HepG2 (cell line): Measurements from ENCODE around the gene C2orf78. TPM values are rescaled to one million over a fixed set of nuclear protein-coding genes. Genes with fewer than 3 reads are reported as not detected.
A peak's percentile ranks its signal among the peaks of the same experiment; 100 is the strongest.

Source experiments
- ATAC-seq: fragments of 200-7000 bp; cut with Tn5 transposase; 3 replicates; pipeline ENCODE4 v1.9.1; 2020; ENCODE audit warnings: mild to moderate bottlenecking, moderate library complexity
- BruUV-seq: library from RNA; stranded (reverse); fragments of 400-500 nt; replicated peaks from 2 replicates; lab custom pipeline; 2021; lab: Mats Ljungman, UMichigan
- CTCF ChIA-PET: fragments of 300-600 bp; formaldehyde crosslinking; extraction: SDS; loops from one replicate; lab custom pipeline; 2021; ENCODE audit warnings: low total read pairs, inconsistent platforms, low intra/inter-chr PET ratio; lab: Yijun Ruan, JAX
- POLR2A ChIA-PET: fragments of 350-600 bp; sonication (Branson Sonifier 250); formaldehyde crosslinking; loops from one replicate; lab custom pipeline; 2020; ENCODE audit warnings: antibody characterized with exemption, inconsistent platforms; lab: Yijun Ruan, JAX
- DNase-seq: peaks from one replicate; pipeline ENCODE4 v3.0.0-alpha.2; 2015; ENCODE audit warnings: low spot score
- FAIRE-seq: peaks from 3 replicates; lab custom pipeline; 2011; peaks lifted over from hg19 to GRCh38; lab: Jason Lieb, UNC
- H2AFZ ChIP-seq: one replicate; pipeline ENCODE4 v1.6.1; 2011; ENCODE audit warnings: low read length, inconsistent platforms
- H3K27ac ChIP-seq: fragments of 300-600 bp; 3 replicates; pipeline ENCODE4 v1.8.0; 2011; ENCODE audit warnings: mixed run types, mild to moderate bottlenecking, mixed read lengths, low read length, inconsistent platforms; ENCODE audit not compliant: insufficient read depth; ENCODE audit errors: extremely low read length
- H3K27me3 ChIP-seq, 2 experiments: fragments of 200-600 bp in 1 of 2; 2 replicates in 1 of 2; 3 replicates in 1 of 2; pipeline versions ENCODE4 v1.6.0 to v1.8.0; 2011; ENCODE audit warnings: low read length in 2 of 2, mild to moderate bottlenecking in 2 of 2, moderate library complexity in 2 of 2, inconsistent platforms in 1 of 2; ENCODE audit not compliant: insufficient read depth in 2 of 2, control insufficient read depth in 1 of 2
- H3K36me3 ChIP-seq, 2 experiments: fragments of 200-600 bp in 1 of 2; replicated peaks in 1 of 2; 2 replicates in 1 of 2; 3 replicates in 1 of 2; pipeline versions ENCODE4 v1.5.1 to v1.8.0; 2011; ENCODE audit warnings: low read length in 2 of 2, inconsistent platforms in 1 of 2; ENCODE audit not compliant: insufficient read depth in 2 of 2, control insufficient read depth in 1 of 2
- H3K4me1 ChIP-seq: 2 replicates; pipeline ENCODE4 v1.5.1; 2012; ENCODE audit warnings: low read length, inconsistent platforms; ENCODE audit not compliant: insufficient read depth
- H3K4me2 ChIP-seq: 2 replicates; pipeline ENCODE4 v1.6.0; 2011; ENCODE audit warnings: low read depth, low read length, inconsistent platforms
- H3K4me3 ChIP-seq, 3 experiments: fragments of 200-600 bp in 1 of 3; sonication (generic), shearing (Covaris generic) in 1 of 3; replicated peaks in 1 of 3; 2 replicates each; pipeline ENCODE4 v1.5.1; 2011 to 2016; ENCODE audit warnings: low read length in 3 of 3, inconsistent platforms in 2 of 3, low read depth in 2 of 3, mild to moderate bottlenecking in 2 of 3, control low read depth in 1 of 3, mixed read lengths in 1 of 3; ENCODE audit not compliant: insufficient read depth in 1 of 3
- H3K79me2 ChIP-seq: one replicate; pipeline ENCODE4 v1.6.1; 2011; ENCODE audit warnings: low read length, inconsistent platforms; ENCODE audit not compliant: insufficient read depth
- H3K9ac ChIP-seq: 2 replicates; pipeline ENCODE4 v1.6.0; 2011; ENCODE audit warnings: mild to moderate bottlenecking, low read depth, low read length, inconsistent platforms; ENCODE audit not compliant: insufficient read depth
- H3K9me3 ChIP-seq: 2 replicates; pipeline ENCODE4 v1.5.1; 2012; ENCODE audit warnings: mild to moderate bottlenecking, low read length
- H4K20me1 ChIP-seq: 2 replicates; pipeline ENCODE4 v1.6.0; 2011; ENCODE audit warnings: inconsistent platforms, mild to moderate bottlenecking, low read length, moderate library complexity; ENCODE audit not compliant: insufficient read depth
- CCAR2 ChIP-seq: fragments of 200-400 bp; formaldehyde crosslinking; optimal IDR thresholded peaks from 2 replicates; pipeline ENCODE3; 2018; ENCODE audit warnings: low read depth, mild to moderate bottlenecking, low read length, moderate library complexity
- CHD4 ChIP-seq: fragments of 200-600 bp; sonication (generic); IDR thresholded peaks from 2 replicates; pipeline ENCODE4 v1.7.0; 2017; ENCODE audit warnings: mild to moderate bottlenecking, low read length, borderline replicate concordance
- MLLT10 ChIP-seq: sonication (generic); formaldehyde crosslinking; IDR thresholded peaks from 2 replicates; pipeline ENCODE4 v1.4.0; 2020; ENCODE audit warnings: missing genetic modification reagents
- ZNF101 ChIP-seq: sonication (generic); formaldehyde crosslinking; IDR thresholded peaks from 2 replicates; pipeline ENCODE4 v1.4.0; 2020; ENCODE audit warnings: mild to moderate bottlenecking, low read depth, missing genetic modification reagents, borderline replicate concordance
- ZNF343 ChIP-seq: sonication (generic); formaldehyde crosslinking; IDR thresholded peaks from 2 replicates; pipeline ENCODE4 v1.4.0; 2020; ENCODE audit warnings: mild to moderate bottlenecking, missing genetic modification reagents
- ZNF44 ChIP-seq: sonication (generic); formaldehyde crosslinking; IDR thresholded peaks from 2 replicates; pipeline ENCODE4 v1.5.1; 2020; ENCODE audit warnings: mild to moderate bottlenecking, missing genetic modification reagents
- ZNF598 ChIP-seq: sonication (generic); formaldehyde crosslinking; IDR thresholded peaks from 2 replicates; pipeline ENCODE4 v1.5.1; 2020; ENCODE audit warnings: mild to moderate bottlenecking, missing genetic modification reagents, borderline replicate concordance
- ZNF790 ChIP-seq: sonication (generic); formaldehyde crosslinking; IDR thresholded peaks from 2 replicates; pipeline ENCODE4 v1.8.0; 2022; ENCODE audit warnings: missing genetic modification reagents, mild to moderate bottlenecking, borderline replicate concordance
- ZSCAN21 ChIP-seq: sonication (generic); formaldehyde crosslinking; IDR thresholded peaks from 2 replicates; pipeline ENCODE4 v1.8.0; 2022; ENCODE audit warnings: mild to moderate bottlenecking, missing genetic modification reagents, moderate library complexity, borderline replicate concordance
- in situ Hi-C: cut with HindIII; loops from 2 replicates; pipeline ENCODE4 v1.10.0; 2017; ENCODE audit warnings: low pct_unique_long_range_greater_than_20kb; ENCODE audit not compliant: extremely low pct_ligation_motif_present
- intact Hi-C: fragments of 100-400 bp; cut with micrococcal nuclease; formaldehyde crosslinking; loops from one replicate; pipeline ENCODE4 v1.10.0; 2022; ENCODE audit not compliant: unreplicated experiment
- polyA plus RNA-seq, 8 experiments: library from polyadenylated mRNA; depleted of rRNA in 3 of 8; stranded (reverse) in 7 of 8; unstranded in 1 of 8; fragments of >200 nt; fragmentation: Illumina TruSeq in 4 of 8; extraction: Trizol in 4 of 8; gene quantifications; 2 replicates each; pipeline versions ENCODE4 v1.2.1 to v1.2.3, GENCODE V29; 2011 to 2016; ENCODE audit warnings: low read depth in 4 of 8, missing spikeins in 1 of 8, mixed read lengths in 1 of 8; ENCODE audit not compliant: insufficient read depth in 1 of 8
- total RNA-seq, 5 experiments: library from RNA; depleted of rRNA; stranded (reverse); fragments of >200 nt; fragmentation: Illumina TruSeq; extraction: Trizol; gene quantifications; 2 replicates each; pipeline ENCODE4 v1.2.3, GENCODE V29; 2016; ENCODE audit warnings: low read depth in 1 of 5
- TF ChIP-seq, protein P1 (sequence below): sonication (generic); formaldehyde crosslinking; IDR thresholded peaks from 2 replicates; pipeline ENCODE4 v1.8.0; 2022; ENCODE audit warnings: mild to moderate bottlenecking, missing genetic modification reagents; ENCODE audit not compliant: insufficient replicate concordance

C2orf78 gene
- total and polyA plus RNA-seq, 2 of the 13 experiments (the other 11 are each of a cell fraction or from before 2014, with no cell fraction given), result not detected

DNA sequence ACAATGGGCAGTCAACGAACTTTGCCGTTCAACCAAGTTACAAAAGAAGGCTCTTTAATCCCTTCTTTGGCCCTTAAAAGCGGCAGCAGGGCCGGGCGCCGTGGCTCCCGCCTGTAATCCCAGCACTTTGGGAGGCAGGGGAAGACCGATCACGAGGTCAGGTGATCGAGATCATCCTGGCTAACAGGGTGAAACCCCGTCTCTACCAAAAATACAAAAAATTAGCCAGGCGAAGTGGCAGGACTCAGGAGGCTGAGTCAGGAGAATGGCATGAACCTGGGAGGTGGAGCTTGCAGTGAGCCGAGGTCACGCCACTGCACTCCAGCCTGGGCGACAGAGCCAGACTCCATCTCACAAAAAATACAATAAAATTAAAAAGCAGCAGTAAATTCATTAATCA lies 581 bp upstream of the C2orf78 start (continued):
- 0 out of 2 replicates have a peak, but pooled peaks have one; percentile 51 for TF ChIP-seq ZNF44
- TF ChIP-seq, all 625 proteins: peak for 47; not testable (repeated sequence) for 578

GRCh38 chr2:73811878-73812277 lies 27.9 kb downstream of the C2orf78 start:
- peaks cover 10% of the 10 kb centered on the region; the same call in 1 of the 2 replicates for H3K4me1 ChIP-seq

More at GRCh38 chr2:73811878-73812277, 27.9 kb downstream of the C2orf78 start:
- no TSS peak for BruUV-seq
- no peak for ATAC-seq
- DNase-seq, result no peak
- H3K4me2 ChIP-seq, result no peak overlapping the region
- ChIA-PET POLR2A (no interaction called here), CTCF (no interaction called here)
- FAIRE-seq, result no peak
- H3K27me3 ChIP-seq, result peaks cover 0 to 15% of the 10 kb centered on the region in 2 experiments; a peak in 3 of 5 replicates
- no peak overlapping the region for H2AFZ ChIP-seq
- H3K27ac ChIP-seq, result no peak overlapping the region
- H3K9me3 ChIP-seq, result no peaks in the 10 kb centered on the region
- in situ Hi-C loops (no loop called here), intact Hi-C loops (no loop called here)
- TF ChIP-seq, protein P1, sequence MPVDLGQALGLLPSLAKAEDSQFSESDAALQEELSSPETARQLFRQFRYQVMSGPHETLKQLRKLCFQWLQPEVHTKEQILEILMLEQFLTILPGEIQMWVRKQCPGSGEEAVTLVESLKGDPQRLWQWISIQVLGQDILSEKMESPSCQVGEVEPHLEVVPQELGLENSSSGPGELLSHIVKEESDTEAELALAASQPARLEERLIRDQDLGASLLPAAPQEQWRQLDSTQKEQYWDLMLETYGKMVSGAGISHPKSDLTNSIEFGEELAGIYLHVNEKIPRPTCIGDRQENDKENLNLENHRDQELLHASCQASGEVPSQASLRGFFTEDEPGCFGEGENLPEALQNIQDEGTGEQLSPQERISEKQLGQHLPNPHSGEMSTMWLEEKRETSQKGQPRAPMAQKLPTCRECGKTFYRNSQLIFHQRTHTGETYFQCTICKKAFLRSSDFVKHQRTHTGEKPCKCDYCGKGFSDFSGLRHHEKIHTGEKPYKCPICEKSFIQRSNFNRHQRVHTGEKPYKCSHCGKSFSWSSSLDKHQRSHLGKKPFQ (CRISPR knock-in tag), result no peak
- TF ChIP-seq CCAR2, result no peak
- no peak for TF ChIP-seq ZNF790
- no peak for TF ChIP-seq ZSCAN21 (CRISPR knock-in tag)
- TF ChIP-seq ZNF598, result no peak
- TF ChIP-seq CHD4, result no peak
- no peak for TF ChIP-seq ZNF343 (CRISPR knock-in tag)
- TF ChIP-seq MLLT10 (CRISPR knock-in tag), result no peak
- TF ChIP-seq ZNF101, result no peak
- H3K4me3 ChIP-seq, result no peak overlapping the region
- no peaks in the 10 kb centered on the region for H3K79me2 ChIP-seq
- H3K36me3 ChIP-seq, result no peaks in the 10 kb centered on the region
- H3K9ac ChIP-seq, result no peak overlapping the region
- H4K20me1 ChIP-seq, result no peaks in the 10 kb centered on the region
